ENCODE results near the gene ABCA7.

GRCh38 chr19:992670-993055, 47.2 kb upstream of the ABCA7 start:
- TF ChIP-seq POLR2A (IDR thresholded peaks at IDR 0.05; ENCODE audit: low read depth, low read length) (no peak), POLR2AphosphoS5 (IDR thresholded peaks at IDR 0.05; ENCODE audit: low read depth, low read length) (no peak), SPI1 (IDR thresholded peaks at IDR 0.05; ENCODE audit: low read depth, low read length) (no peak), TAF1 (IDR thresholded peaks at IDR 0.05; ENCODE audit: low read depth, low read length) (no peak), PAX5 (IDR thresholded peaks at IDR 0.05; ENCODE audit: insufficient read depth, low read length, severe bottlenecking) (no peak)

Measured in GM12891 (cell line).